ENCODE measurements around the gene SPATA20. TPM values are rescaled to one million over a fixed set of nuclear protein-coding genes. Genes with fewer than 3 reads are reported as not detected.

The SPATA20 gene
- total and polyA plus RNA-seq, 2 donors (not counting 3 experiments of a cell fraction or from before 2014, with no cell fraction given) = 42.3 to 51.5 TPM

DNA sequence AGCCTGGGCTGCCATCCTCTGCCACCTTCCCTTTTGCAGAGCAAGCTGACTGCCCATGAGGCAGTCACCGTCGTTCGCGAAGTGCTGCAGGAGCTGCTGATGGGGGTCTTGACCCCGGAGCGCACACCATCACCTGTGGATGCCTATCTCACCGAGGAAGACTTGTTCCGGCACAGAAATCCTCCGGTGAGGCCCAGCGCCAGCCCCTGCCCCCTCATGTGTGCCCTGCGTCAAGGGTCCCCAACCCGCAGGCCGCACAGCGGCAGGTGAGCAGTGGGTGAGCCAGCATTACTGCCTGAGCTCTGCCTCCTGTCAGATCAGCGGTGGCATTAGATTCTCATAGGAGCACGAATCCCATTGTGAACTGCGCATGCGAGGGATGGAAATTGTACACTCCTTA lies 22.1 kb upstream of the SPATA20 start:
- no peaks in the 10 kb centered on the region for H3K36me3 ChIP-seq (ENCODE audit: control insufficient read depth in 2 of 2, extremely low read depth in 1 of 2, insufficient read depth in 2 of 2, low read length in 2 of 2)
- ChIA-PET POLR2A (no interaction called here), CTCF (interaction anchor here (0.6 to 2.2 kb wide), 2 partner anchors 11 to 53 kb away, joined by 3 to 5 read pairs; no protein-coding TSS in a partner anchor)
- no peaks in the 10 kb centered on the region for H3K9me3 ChIP-seq (replicated peaks; ENCODE audit: control insufficient read depth, insufficient read depth, low read length)
- no peak for FAIRE-seq
- H3K79me2 ChIP-seq (ENCODE audit: control insufficient read depth, insufficient read depth, low read length) = no peaks in the 10 kb centered on the region
- no peak overlapping the region for H3K9ac ChIP-seq (replicated peaks; ENCODE audit: extremely low read depth, insufficient read depth, low read length)
- H3K4me1 ChIP-seq (ENCODE audit: control insufficient read depth, extremely low read depth, insufficient read depth, low read length) = no peaks in the 10 kb centered on the region
- no peak overlapping the region for H3K4me3 ChIP-seq (replicated peaks in 1 of 3; ENCODE audit: insufficient read depth in 1 of 3, low read depth in 1 of 3, low read length in 3 of 3)
- H4K20me1 ChIP-seq (replicated peaks; ENCODE audit: control insufficient read depth, extremely low read depth, insufficient read depth, low read length) = no peaks in the 10 kb centered on the region
- peaks cover 0 to 5% of the 10 kb centered on the region in 2 experiments for H3K27me3 ChIP-seq (ENCODE audit: control insufficient read depth in 2 of 2, insufficient read depth in 2 of 2, low read length in 2 of 2)
- H3K27ac ChIP-seq (ENCODE audit: insufficient read depth, low read depth, low read length) = no peak overlapping the region
- intact Hi-C loops (cut with micrococcal nuclease) (no loop called here), dilution Hi-C loops (cut with MboI; ENCODE audit: extremely low pct_ligation_motif_present, low sequenced_read_pairs) (no loop called here)
- no peak for DNase-seq (ENCODE audit: low read depth, low spot score)
- BruUV-seq (replicated peaks) = no TSS peak
- TF ChIP-seq GATA2 (IDR thresholded peaks at IDR 0.05; ENCODE audit: insufficient read depth, insufficient read length, low read depth, low read length) = no peak
- no peak for TF ChIP-seq EZH2 (IDR thresholded peaks at IDR 0.05; ENCODE audit: borderline replicate concordance, low read depth, low read length, severe bottlenecking)
- TF ChIP-seq, protein P1, sequence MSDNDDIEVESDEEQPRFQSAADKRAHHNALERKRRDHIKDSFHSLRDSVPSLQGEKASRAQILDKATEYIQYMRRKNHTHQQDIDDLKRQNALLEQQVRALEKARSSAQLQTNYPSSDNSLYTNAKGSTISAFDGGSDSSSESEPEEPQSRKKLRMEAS (IDR thresholded peaks at IDR 0.05; ENCODE audit: insufficient read depth, insufficient read length) = no peak
- no peak for TF ChIP-seq POLR2AphosphoS5 (IDR thresholded peaks at IDR 0.05; ENCODE audit: insufficient read depth, low read depth, low read length)
- TF ChIP-seq, protein P2, sequence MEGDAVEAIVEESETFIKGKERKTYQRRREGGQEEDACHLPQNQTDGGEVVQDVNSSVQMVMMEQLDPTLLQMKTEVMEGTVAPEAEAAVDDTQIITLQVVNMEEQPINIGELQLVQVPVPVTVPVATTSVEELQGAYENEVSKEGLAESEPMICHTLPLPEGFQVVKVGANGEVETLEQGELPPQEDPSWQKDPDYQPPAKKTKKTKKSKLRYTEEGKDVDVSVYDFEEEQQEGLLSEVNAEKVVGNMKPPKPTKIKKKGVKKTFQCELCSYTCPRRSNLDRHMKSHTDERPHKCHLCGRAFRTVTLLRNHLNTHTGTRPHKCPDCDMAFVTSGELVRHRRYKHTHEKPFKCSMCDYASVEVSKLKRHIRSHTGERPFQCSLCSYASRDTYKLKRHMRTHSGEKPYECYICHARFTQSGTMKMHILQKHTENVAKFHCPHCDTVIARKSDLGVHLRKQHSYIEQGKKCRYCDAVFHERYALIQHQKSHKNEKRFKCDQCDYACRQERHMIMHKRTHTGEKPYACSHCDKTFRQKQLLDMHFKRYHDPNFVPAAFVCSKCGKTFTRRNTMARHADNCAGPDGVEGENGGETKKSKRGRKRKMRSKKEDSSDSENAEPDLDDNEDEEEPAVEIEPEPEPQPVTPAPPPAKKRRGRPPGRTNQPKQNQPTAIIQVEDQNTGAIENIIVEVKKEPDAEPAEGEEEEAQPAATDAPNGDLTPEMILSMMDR (IDR thresholded peaks at IDR 0.05; ENCODE audit: extremely low read depth in 1 of 2, insufficient read depth in 1 of 2, low read depth in 1 of 2, low read length in 2 of 2) = no peak
- no peak for TF ChIP-seq POLR2A (IDR thresholded peaks at IDR 0.05; ENCODE audit: low read depth, low read length)
- no peak for TF ChIP-seq MYC (IDR thresholded peaks at IDR 0.05; ENCODE audit: low read depth, low read length)
- no peak for TF ChIP-seq JUN (IDR thresholded peaks at IDR 0.05; ENCODE audit: borderline replicate concordance, insufficient read depth, insufficient read length, low read depth)
- no peak for TF ChIP-seq FOS (IDR thresholded peaks at IDR 0.05; ENCODE audit: borderline replicate concordance, insufficient read depth, low read length)
- no peaks in the 10 kb centered on the region for H3K9me1 ChIP-seq (replicated peaks; ENCODE audit: control insufficient read depth, extremely low read depth, insufficient read depth, low read length)
- no peak overlapping the region for H3K4me2 ChIP-seq (ENCODE audit: insufficient read depth, low read length)
- H2AFZ ChIP-seq (ENCODE audit: low read depth, low read length) = no peak overlapping the region

Measured in endothelial cell of umbilical vein (primary cell).